K562 (cell line): ENCODE results near the gene NXT1. TPM values are rescaled to one million over a fixed set of nuclear protein-coding genes. Genes with fewer than 3 reads are reported as not detected.
A peak's percentile ranks its signal among the peaks of the same experiment; 100 is the strongest.

Experiments
- ASH1L ChIP-seq: fragments of 450-650 bp; IDR thresholded peaks from 2 replicates; pipeline ENCODE4 v1.6.1; 2018; ENCODE audit warnings: borderline replicate concordance, mild to moderate bottlenecking, low read depth; ENCODE audit not compliant: partially characterized antibody
- ATF4 ChIP-seq: fragments of 450-650 bp; formaldehyde crosslinking; IDR thresholded peaks from 2 replicates; pipeline ENCODE4 v1.4.0; 2022; ENCODE audit warnings: mild to moderate bottlenecking, moderate library complexity
- BHLHE40 ChIP-seq: IDR thresholded peaks from 2 replicates; pipeline ENCODE4 v1.6.1; 2011; ENCODE audit warnings: low read length, improper control_type of control experiment
- CC2D1A ChIP-seq: fragments of 450-650 bp; IDR thresholded peaks from 2 replicates; pipeline ENCODE4 v1.6.1; 2017; ENCODE audit warnings: mild to moderate bottlenecking
- CTBP1 ChIP-seq: fragments of 450-650 bp; IDR thresholded peaks from 2 replicates; pipeline ENCODE4 v1.6.1; 2016; ENCODE audit warnings: borderline replicate concordance
- ETV5 ChIP-seq: sonication (generic); formaldehyde crosslinking; IDR thresholded peaks from 2 replicates; pipeline ENCODE4 v1.4.0; 2020; ENCODE audit warnings: low read depth, mild to moderate bottlenecking, missing genetic modification reagents
- POLR2B ChIP-seq: fragments of 450-650 bp; IDR thresholded peaks from 2 replicates; pipeline ENCODE4 v1.6.1; 2018; ENCODE audit warnings: low read depth; ENCODE audit not compliant: partially characterized antibody
- RHOXF2B ChIP-seq: fragments of 250-450 bp; sonication (Bioruptor Pico); conservative IDR thresholded peaks from 2 replicates; pipeline ENCODE4 v1.5.1; 2021
- SMARCA4 ChIP-seq: fragments of 450-650 bp; IDR thresholded peaks from 2 replicates; pipeline ENCODE4 v1.6.1; 2016
- SREBF2 ChIP-seq: sonication (generic); formaldehyde crosslinking; IDR thresholded peaks from 2 replicates; pipeline ENCODE4 v1.4.0; 2020; ENCODE audit warnings: mild to moderate bottlenecking, missing genetic modification reagents
- UBTF ChIP-seq, 2 experiments: IDR thresholded peaks; 2 replicates each; pipeline ENCODE4 v1.6.1; 2012; ENCODE audit warnings: improper control_type of control experiment in 2 of 2, low read depth in 2 of 2, low read length in 2 of 2, borderline replicate concordance in 1 of 2
- ZBTB2 ChIP-seq: fragments of 450-650 bp; IDR thresholded peaks from 2 replicates; pipeline ENCODE4 v1.6.1; 2016; ENCODE audit warnings: antibody characterized with exemption
- ZBTB9 ChIP-seq: fragments of 450-650 bp; formaldehyde crosslinking; IDR thresholded peaks from 2 replicates; pipeline ENCODE4 v1.4.0; 2020; ENCODE audit warnings: mild to moderate bottlenecking, moderate library complexity
- ZNF77 ChIP-seq: fragments of 250-450 bp; sonication (Bioruptor Pico); IDR thresholded peaks from 2 replicates; pipeline ENCODE4 v1.5.0; 2020
- polyA plus RNA-seq, 8 experiments: library from polyadenylated mRNA; depleted of rRNA in 4 of 8; stranded (reverse) in 5 of 8; unstranded in 3 of 8; fragments of >200 nt; fragmentation: Nextera tagmentation in 2 of 8; fragmentation: Illumina TruSeq in 1 of 8; extraction: Ambion mirVana in 2 of 8; extraction: Trizol in 1 of 8; gene quantifications; 2 replicates each; pipeline versions ENCODE4 v1.2.1 to v1.2.3, GENCODE V29; 2011 to 2014; ENCODE audit warnings: inconsistent platforms in 1 of 8, missing spikeins in 1 of 8
- total RNA-seq, 7 experiments: library from RNA; depleted of rRNA in 6 of 7; stranded (reverse); fragments of >200 nt in 6 of 7; fragmentation: Illumina TruSeq in 2 of 7; extraction: Trizol in 2 of 7; gene quantifications; 2 replicates each; pipeline versions ENCODE4 v1.2.1 to v1.2.3, GENCODE V29; 2011 to 2021; ENCODE audit warnings: low replicate concordance in 1 of 7
- TF ChIP-seq, protein P1 (sequence below): fragments of 450-650 bp; formaldehyde crosslinking; IDR thresholded peaks from 2 replicates; pipeline ENCODE4 v1.4.0; 2020; ENCODE audit warnings: mild to moderate bottlenecking, moderate library complexity
- TF ChIP-seq, protein P2 (sequence below): fragments of 150-350 bp; IDR thresholded peaks from 2 replicates; pipeline ENCODE4 v1.6.1; 2014; ENCODE audit warnings: low read depth, mild to moderate bottlenecking, low read length, borderline replicate concordance

The NXT1 gene
- total and polyA plus RNA-seq, 9 of the 15 experiments (the other 6 are each of a cell fraction or from before 2014, with no cell fraction given): 7.7 to 50.9 (median 35.6) TPM

DNA sequence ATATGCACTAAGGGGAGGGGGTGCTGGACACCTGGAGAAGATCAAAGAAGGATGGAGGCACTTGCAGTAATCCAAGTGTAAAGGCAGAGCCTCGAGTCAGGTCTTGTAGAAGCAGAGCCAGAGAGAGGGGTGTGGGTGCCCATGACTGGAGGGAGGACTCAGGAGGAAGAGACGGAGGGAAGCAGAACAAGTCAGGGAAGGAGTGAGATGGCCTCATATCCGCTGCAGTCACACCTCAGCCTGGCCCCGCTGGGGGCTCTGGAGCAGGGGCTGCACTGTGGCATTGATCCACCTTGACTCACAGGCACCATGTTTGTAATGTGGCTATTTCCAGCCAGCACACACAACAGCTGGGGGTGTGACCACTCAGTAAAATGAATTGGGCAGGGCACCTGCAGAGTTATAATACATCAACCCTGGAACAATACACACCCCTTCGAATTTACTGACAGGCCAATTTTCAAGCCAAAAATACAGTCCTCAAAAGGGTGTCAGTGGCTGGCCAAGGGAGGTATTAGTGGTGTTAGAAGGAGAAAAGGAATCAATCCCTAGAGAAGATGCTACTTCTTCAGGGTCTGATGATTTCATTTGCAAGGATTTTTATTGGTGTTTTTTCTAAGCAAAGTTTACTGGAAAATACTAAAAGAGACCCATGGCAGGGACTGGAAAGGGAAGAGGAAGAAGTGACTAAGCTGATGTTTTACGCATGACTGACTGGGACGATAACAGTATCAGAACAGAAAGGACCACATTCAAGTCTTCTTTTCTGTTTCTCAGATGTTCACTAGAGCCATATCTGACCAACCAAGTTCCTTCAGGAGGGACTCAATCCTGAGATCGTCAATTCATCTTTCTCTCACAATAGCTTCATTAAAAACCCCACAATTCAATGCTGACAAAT, 18.9 kb upstream of the NXT1 start (continued):
- TF ChIP-seq, protein P1, sequence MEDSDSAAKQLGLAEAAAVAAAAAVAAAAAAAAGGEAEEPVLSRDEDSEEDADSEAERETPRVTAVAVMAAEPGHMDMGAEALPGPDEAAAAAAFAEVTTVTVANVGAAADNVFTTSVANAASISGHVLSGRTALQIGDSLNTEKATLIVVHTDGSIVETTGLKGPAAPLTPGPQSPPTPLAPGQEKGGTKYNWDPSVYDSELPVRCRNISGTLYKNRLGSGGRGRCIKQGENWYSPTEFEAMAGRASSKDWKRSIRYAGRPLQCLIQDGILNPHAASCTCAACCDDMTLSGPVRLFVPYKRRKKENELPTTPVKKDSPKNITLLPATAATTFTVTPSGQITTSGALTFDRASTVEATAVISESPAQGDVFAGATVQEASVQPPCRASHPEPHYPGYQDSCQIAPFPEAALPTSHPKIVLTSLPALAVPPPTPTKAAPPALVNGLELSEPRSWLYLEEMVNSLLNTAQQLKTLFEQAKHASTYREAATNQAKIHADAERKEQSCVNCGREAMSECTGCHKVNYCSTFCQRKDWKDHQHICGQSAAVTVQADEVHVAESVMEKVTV (CRISPR knock-in tag): no peak
- no peak for TF ChIP-seq ATF4
- no peak for TF ChIP-seq POLR2B
- no peak for TF ChIP-seq SREBF2 (CRISPR knock-in tag)
- 0 out of 2 replicates have a peak, but pooled peaks have one; percentile 22 for TF ChIP-seq ETV5 (CRISPR knock-in tag)
- TF ChIP-seq CC2D1A: no peak
- no peak for TF ChIP-seq ZBTB2
- no peak for TF ChIP-seq ZNF77 (CRISPR knock-in tag)
- TF ChIP-seq BHLHE40: peak; percentile 77
- TF ChIP-seq SMARCA4: peak; percentile 60; the same call in 1 of the 2 replicates
- TF ChIP-seq, protein P2, sequence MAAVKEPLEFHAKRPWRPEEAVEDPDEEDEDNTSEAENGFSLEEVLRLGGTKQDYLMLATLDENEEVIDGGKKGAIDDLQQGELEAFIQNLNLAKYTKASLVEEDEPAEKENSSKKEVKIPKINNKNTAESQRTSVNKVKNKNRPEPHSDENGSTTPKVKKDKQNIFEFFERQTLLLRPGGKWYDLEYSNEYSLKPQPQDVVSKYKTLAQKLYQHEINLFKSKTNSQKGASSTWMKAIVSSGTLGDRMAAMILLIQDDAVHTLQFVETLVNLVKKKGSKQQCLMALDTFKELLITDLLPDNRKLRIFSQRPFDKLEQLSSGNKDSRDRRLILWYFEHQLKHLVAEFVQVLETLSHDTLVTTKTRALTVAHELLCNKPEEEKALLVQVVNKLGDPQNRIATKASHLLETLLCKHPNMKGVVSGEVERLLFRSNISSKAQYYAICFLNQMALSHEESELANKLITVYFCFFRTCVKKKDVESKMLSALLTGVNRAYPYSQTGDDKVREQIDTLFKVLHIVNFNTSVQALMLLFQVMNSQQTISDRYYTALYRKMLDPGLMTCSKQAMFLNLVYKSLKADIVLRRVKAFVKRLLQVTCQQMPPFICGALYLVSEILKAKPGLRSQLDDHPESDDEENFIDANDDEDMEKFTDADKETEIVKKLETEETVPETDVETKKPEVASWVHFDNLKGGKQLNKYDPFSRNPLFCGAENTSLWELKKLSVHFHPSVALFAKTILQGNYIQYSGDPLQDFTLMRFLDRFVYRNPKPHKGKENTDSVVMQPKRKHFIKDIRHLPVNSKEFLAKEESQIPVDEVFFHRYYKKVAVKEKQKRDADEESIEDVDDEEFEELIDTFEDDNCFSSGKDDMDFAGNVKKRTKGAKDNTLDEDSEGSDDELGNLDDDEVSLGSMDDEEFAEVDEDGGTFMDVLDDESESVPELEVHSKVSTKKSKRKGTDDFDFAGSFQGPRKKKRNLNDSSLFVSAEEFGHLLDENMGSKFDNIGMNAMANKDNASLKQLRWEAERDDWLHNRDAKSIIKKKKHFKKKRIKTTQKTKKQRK: no peak
- TF ChIP-seq UBTF (IDR thresholded peaks at IDR 0.05; ENCODE audit: borderline replicate concordance in 1 of 2, low read depth in 2 of 2, low read length in 2 of 2): no peak
- TF ChIP-seq ASH1L: no peak
- TF ChIP-seq CTBP1: peak; percentile 51
- no peak for TF ChIP-seq RHOXF2B (CRISPR knock-in tag)
- no peak for TF ChIP-seq ZBTB9
